ENCODE data around the gene POLRMT. TPM values are rescaled to one million over a fixed set of nuclear protein-coding genes. Genes with fewer than 3 reads are reported as not detected.

The POLRMT gene
- total and polyA plus RNA-seq, 8 donors, result 28.5 to 44.7 (median 39.7) TPM

- ATAC-seq, result no peak
- TF ChIP-seq CTCF (IDR thresholded peaks at IDR 0.05), result no peak
- peaks cover 0 to 95% of the 10 kb centered on the region in 2 donors for H3K36me3 ChIP-seq
Measured at GRCh38 chr19:647566-648284, 14.4 kb upstream of the POLRMT start.

GRCh38 chr19:646779-647565, 13.6 kb upstream of the POLRMT start:
- TF ChIP-seq CTCF (IDR thresholded peaks at IDR 0.05), result no peak
- Histone ChIP-seq H3K27ac (no peak overlapping the region), H3K9me3 (no peaks in the 10 kb centered on the region), H3K36me3 (peaks cover 0 to 87% of the 10 kb centered on the region in 2 donors), H3K27me3 (no peaks in the 10 kb centered on the region), H3K4me3 (no peak overlapping the region), H3K4me1 (no peaks in the 10 kb centered on the region)
- DNase-seq (peak in 1 of 4 donors; percentile 75), ATAC-seq (no peak)
- intact Hi-C loops (cut with DNase I), result no loop called here

More at GRCh38 chr19:647566-648284, 14.4 kb upstream of the POLRMT start:
- Histone ChIP-seq H3K27me3 (no peaks in the 10 kb centered on the region), H3K9me3 (no peaks in the 10 kb centered on the region), H3K4me3 (no peak overlapping the region), H3K27ac (no peak overlapping the region), H3K4me1 (no peaks in the 10 kb centered on the region)
- no peak for DNase-seq
- intact Hi-C loops (cut with DNase I), result no loop called here

GRCh38 chr19:645912-646778, 12.8 kb upstream of the POLRMT start:
- peak in 1 of 4 donors; percentile 71 for DNase-seq
- no peak overlapping the region for H3K4me3 ChIP-seq
- no peak overlapping the region for H3K27ac ChIP-seq
- H3K27me3 ChIP-seq, result no peaks in the 10 kb centered on the region
- H3K4me1 ChIP-seq, result no peaks in the 10 kb centered on the region
- H3K9me3 ChIP-seq, result no peaks in the 10 kb centered on the region
- intact Hi-C loops (cut with DNase I), result no loop called here
- no peak for TF ChIP-seq CTCF (IDR thresholded peaks at IDR 0.05)
- H3K36me3 ChIP-seq, result peaks cover 0 to 79% of the 10 kb centered on the region in 2 donors
- ATAC-seq, result no peak

- no peak for DNase-seq
- no peak for TF ChIP-seq CTCF (IDR thresholded peaks at IDR 0.05)
- Histone ChIP-seq H3K4me3 (no peak overlapping the region), H3K4me1 (peaks cover 0 to 5% of the 10 kb centered on the region in 2 donors), H3K27me3 (peaks cover 0 to 7% of the 10 kb centered on the region in 2 donors), H3K27ac (no peak overlapping the region), H3K36me3 (peaks cover 0 to 65% of the 10 kb centered on the region in 2 donors), H3K9me3 (no peaks in the 10 kb centered on the region)
- ATAC-seq, result no peak
- intact Hi-C loops (cut with DNase I), result no loop called here
Measured at GRCh38 chr19:644789-645188, 11.5 kb upstream of the POLRMT start.

Measured in left lung (tissue), 10 donors.